Ecto neural progenitor cell (in vitro differentiated cells): Measurements from ENCODE around the gene IQCH.
"Not testable (repeated sequence)": the region's sequence is repeated elsewhere in the genome, so short reads cannot be mapped to it uniquely, and the experiment has no call there.

Source experiments
- DNase-seq: peaks from one replicate; pipeline ENCODE4 v3.0.0-alpha.2; 2018; ENCODE audit warnings: low spot score

The IQCH gene

DNA sequence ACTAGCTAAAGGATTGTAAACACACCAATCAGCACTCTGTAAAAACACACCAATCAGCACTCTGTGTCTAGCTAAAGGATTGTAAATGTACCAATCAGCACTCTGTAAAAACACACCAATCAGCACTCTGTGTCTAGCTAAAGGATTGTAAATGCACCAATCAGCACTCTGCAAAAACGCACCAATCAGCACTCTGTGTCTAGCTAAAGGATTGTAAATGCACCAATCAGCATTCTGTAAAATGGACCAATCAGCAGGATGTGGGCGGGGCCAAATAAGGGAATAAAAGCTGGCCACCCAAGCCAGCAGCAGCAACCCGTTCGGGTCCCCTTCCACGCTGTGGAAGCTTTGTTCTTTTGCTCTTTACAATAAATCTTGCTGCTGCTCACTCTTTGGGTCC, 8.0 kb upstream of the IQCH start:
- not testable (repeated sequence) for DNase-seq

- DNase-seq: no peak
These were observed 6.5 kb upstream of the IQCH start for GRCh38 chr15:67248011-67248505.

- DNase-seq: no peak
These were observed 4.8 kb upstream of the IQCH start for GRCh38 chr15:67249830-67250229.

DNA sequence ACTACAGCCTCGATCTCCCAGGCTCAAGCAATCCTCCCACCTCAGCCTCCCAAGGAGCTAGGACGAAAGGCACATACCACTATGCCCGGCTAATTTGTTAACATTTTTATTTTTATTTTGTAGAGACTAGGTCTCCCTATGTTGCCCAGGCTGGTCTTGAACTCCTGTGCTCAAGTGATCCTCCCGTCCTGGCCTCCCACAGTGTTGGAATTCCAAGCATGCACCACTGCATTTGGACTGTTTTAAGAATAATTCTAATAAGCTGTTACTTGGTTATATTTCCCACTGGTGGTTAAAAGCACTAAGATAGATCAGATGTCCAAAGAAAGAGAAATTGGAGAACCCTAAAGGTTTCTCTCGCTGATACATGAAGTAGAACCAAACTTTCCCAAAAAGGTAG, 3.3 kb upstream of the IQCH start:
- no peak for DNase-seq

DNA sequence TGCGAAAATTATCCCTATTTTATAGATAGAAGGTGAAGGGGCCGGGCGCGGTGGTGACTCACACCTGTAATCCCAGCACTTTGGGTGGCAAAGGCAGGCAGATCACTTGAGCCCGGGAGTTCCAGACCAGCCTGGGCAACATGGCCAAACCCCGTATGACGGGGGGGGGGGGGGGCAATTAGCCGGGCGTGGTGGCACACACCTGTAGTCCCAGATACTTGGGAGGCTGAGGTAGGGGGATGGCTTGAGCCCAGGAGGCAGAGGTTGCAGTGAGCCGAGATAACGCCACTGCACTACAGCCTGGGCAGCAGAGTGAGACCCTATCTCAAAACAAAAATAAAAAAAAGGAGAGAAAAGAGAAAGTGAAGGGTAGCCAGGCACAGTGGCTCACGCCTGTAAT, 1.5 kb upstream of the IQCH start:
- DNase-seq: no peak

DNA sequence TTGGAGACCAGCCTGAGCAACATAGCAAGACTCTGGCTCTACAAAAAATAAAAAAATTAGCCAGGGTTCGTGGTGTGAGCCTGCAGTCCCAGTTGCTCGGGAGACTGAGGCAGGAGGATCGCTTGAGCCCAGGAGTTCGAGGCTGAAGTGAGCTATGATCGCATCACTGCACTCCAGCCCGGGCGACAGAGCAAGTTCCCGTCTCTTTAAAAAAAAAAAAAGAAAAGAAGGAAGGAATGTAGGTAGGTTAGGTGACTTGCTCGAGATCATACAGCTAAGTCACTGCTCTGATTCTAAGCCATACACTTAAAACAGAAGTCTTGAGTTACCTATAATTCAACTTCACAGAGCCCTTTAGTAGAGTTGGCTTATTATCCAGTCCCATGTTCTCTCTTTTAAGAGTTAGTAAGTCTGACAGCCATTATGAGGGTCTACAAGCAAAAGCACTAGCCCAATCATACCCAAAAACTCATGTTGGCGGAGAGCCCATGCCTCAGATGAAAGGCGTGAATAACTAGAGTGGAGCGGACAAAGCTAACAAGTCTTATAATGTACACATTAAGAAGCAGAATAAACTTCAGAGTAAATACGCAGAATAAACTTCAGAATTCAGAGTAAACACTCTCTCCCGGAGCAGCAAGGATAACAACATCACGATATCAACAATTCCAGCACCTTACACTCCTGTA, 893 bp upstream of the IQCH start:
- no peak for DNase-seq

- no peak for DNase-seq
These were observed 1.5 kb downstream of the IQCH start for GRCh38 chr15:67256051-67256450.

- not testable (repeated sequence) for DNase-seq
These were observed 3.8 kb downstream of the IQCH start for GRCh38 chr15:67258412-67258811.

DNA sequence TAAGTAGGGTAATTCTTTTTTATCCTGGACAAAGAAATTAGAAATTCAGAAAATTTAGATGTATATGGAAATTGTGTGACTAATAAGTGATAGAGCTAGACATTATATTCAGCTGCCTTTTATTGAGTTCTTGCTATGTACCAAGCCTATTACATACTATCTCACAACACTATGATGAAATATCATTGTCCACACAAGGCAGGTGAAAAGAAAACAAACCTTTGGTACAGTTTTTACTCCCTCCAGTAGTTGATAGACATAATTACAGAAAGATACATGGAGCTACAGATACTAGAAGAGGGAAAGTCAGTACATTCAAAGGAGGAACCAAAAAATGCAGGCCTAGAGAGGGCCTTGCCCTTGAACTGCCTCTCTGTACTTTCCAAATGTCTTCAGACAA, 4.8 kb downstream of the IQCH start:
- no peak for DNase-seq

GRCh38 chr15:67259806-67260205, 5.2 kb downstream of the IQCH start:
- no peak for DNase-seq

- no peak for DNase-seq
These were observed 12.3 kb downstream of the IQCH start for GRCh38 chr15:67266870-67267269.

GRCh38 chr15:67267440-67267839, 12.9 kb downstream of the IQCH start:
- no peak for DNase-seq

DNA sequence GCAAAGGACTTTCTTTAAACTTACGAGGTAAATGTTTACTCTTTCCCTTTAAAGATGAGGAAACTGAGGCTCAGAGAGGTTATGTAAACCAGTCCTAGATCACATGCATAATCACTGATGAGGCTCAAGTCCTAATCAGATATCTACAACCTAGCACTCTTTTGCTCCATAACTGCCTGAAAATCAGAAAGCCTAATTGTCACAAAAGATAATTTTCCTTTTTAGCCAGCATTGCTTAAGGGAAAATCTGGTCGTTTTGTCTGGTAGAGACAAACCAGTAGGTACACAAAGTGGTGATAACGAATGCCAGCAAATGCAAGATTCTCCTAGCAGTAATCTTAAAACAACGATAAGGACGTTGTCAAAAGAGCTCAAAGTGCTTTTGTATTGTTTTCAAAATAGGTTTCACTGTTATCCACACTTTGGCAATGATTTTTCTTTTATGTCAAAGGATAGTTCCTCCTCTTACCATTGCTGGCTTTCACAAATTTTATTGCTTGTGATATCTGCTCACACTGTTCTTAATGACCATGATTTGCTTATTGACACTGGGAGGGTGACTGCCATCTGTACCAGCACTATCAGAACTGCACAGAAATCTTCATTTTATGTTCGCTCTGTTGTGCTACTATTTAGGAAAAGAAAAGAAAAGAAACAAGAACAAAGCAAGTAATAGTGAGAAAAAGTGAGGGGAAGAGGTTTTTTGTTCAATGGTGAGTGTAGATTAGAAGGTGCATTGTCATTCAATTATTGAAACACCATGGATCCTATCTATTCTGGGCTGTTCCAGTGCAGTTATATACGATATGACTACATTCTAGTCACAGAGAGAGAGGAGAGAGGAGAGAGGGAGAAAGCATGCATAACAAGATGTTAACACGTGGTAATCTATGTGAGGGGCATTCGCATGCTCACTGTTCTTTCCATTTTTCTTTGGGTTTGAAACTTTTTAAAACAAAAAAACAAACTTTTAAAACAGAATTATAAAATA, 13.7 kb downstream of the IQCH start:
- DNase-seq: no peak

- DNase-seq: no peak
These were observed 19.6 kb downstream of the IQCH start for GRCh38 chr15:67274236-67274635.

DNA sequence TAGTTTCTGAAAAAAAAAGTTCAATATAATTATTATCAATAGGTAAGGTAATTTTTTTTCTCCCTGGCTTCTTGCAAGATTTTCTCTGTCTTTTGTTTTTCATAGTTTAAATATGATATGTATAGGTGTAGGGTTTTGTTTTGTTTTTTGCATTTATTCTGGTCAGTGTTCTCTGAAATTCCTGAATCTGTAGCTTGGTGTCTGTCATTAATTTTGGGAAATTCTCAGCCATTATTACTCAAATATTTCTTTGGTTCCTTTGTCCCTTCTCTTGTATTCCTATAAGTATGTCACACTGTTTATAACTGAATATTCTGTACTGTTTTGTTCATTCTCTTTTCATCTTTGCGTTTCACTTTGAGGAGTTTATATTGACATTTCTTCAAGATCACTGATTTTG, 22.1 kb downstream of the IQCH start:
- no peak for DNase-seq

- no peak for DNase-seq
These were observed 25.6 kb downstream of the IQCH start for GRCh38 chr15:67280217-67280616.

DNA sequence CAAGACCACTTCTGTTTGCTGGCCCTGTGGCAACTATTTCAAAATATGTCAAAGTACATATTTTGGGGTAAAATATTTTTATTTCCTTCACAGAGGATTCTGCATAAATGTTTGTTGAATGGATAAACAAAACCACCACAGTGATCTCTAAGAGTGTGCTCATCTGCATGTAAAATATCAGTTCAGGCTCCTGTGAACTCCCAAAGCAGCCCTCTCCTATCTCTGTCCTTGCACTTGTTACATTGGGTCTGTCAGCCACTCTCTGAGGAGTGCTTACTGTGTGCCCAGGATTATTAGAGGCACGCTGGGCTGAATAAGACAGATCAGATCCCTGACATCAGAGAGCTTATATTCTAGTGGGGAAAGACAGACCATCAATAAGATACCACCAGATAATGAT, 27.1 kb downstream of the IQCH start:
- DNase-seq: no peak

DNA sequence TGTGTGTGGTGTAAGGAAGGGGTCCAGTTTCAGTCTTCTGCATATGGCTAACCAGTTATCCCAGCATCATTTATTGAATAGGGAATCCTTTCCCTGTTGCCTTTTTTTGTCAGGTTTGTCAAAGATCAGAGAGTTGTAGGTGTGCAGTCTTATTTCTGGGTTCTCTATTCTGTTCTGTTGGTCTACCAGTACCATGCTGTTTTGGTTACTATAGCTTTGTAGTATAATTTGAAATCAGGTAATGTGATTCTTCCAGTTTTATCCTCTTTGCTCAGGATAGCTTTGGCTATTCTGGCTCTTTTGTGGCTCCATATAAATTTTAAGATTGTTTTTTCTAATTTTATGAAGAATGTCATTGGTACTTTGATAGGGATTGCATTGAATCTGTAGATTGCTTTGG, 31.0 kb downstream of the IQCH start:
- not testable (repeated sequence) for DNase-seq

GRCh38 chr15:67286400-67286799, 31.8 kb downstream of the IQCH start:
- not testable (repeated sequence) for DNase-seq

- no peak for DNase-seq
These were observed 35.7 kb downstream of the IQCH start for GRCh38 chr15:67290319-67290718.

GRCh38 chr15:67296188-67296587, 41.6 kb downstream of the IQCH start:
- no peak for DNase-seq

DNA sequence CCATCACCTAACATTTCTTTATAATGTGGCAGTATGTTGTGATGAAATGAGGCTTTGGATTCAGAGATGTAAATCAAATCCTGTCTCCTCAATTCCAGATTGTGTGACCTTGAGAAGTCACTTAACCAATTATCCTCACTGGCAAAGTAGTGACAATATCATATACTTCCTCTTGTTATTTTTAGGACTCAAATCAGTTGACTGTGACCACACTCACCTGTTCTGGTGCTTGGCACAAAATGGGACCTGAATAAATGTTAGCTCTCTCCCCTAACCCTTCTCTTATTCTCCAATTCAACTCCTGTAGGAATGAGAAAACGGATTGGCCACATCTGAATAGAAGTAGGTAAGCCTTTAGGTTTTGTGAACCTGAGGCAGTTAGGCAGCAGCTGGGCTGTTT, 42.1 kb downstream of the IQCH start:
- no peak for DNase-seq
